Lung microvascular endothelial cell (primary cell): ENCODE measurements around the gene GARIN5B. TPM values are rescaled to one million over a fixed set of nuclear protein-coding genes. Genes with fewer than 3 reads are reported as not detected.

Experiments used
- DNase-seq, 2 donors: peaks; one replicate each; pipeline versions ENCODE4 v3.0.0 to v3.0.0-alpha.2; 2010; ENCODE audit warnings: low read depth in 2 of 2
- total RNA-seq: library from RNA; depleted of rRNA; stranded (reverse); fragments of >200 nt; gene quantifications from 2 replicates; pipeline ENCODE4 v1.2.1, GENCODE V29; 2014

Gene GARIN5B
- total RNA-seq, 1 donor from 2014 or later = not detected

DNA sequence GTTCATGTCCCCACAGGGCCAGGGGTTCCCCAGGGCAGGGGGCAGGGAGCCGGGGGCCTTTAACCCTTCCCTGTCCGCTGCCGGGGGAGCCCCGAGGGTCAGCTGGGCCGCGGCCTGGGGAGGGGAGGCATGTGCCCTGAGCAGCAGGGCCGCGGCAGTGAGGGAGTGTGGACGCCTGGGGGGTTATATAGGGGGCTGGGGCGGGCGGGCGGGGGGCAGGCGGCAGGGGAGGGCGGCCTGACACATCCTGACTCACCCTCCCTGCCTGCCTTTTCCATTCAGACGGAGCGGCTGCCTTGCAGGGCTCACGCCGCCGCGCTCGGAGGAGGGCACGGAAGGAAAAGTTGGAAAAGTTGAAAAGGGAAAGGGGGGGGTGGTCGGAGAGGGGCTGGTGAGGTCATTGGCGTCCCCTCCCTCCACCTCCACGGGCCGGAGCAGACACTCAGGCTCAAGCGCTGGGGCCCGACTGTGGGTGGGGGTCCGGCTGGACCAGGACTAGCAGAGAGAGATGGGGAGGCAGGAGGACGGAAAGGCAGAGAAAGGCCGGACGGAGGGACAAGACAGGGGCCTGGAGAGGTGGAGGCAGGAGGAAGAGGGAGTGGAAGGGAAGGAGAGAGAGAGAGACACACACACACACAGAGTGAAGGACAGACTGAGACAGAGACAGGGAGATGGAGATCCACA lies 7.4 kb upstream of the GARIN5B start, which contains the start of gene IL11:
Gene IL11, minus strand, starts transcription at position 159 of the 684 bp plus-strand sequence. Its CDS starts 153 bp downstream, at position 6.
- DNase-seq = no peak

DNA sequence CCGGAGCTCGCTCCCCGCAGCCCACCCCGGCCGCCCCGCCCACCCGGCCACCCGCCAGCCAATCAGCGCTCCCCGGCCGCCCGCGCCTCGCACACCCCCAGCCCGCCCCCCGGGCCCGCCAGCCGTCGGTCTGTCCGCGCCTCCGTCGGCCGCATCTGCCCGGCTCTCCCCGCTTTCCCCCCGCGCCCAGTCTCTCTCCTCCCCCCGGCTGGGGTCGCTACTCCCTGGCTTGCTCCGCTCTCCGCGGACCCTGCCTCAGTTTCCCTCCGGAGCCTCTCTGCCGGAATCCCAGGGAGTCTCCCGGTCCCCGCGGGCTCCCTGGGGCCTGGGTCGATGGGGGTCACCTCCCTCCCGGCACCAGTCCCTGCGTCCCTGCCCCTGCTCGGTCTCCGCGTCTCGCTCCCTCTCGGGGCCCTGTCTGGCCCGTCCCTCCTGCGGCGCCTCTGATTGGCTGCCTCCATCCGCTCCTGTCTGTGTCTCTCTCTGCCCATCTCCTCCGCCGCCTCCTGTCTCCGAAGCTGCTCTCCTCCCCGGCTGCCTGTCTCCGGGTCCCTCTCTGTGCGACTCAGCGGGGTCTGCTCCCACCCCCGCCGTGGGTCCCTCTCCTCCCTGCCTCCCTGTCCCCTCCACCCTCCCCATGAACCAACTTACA lies 6.7 kb upstream of the GARIN5B start:
- DNase-seq = no peak

GRCh38 chr19:55368701-55369563 lies 5.9 kb upstream of the GARIN5B start:
- DNase-seq = no peak

GRCh38 chr19:55368106-55368505 lies 5.0 kb upstream of the GARIN5B start:
- DNase-seq = no peak

DNA sequence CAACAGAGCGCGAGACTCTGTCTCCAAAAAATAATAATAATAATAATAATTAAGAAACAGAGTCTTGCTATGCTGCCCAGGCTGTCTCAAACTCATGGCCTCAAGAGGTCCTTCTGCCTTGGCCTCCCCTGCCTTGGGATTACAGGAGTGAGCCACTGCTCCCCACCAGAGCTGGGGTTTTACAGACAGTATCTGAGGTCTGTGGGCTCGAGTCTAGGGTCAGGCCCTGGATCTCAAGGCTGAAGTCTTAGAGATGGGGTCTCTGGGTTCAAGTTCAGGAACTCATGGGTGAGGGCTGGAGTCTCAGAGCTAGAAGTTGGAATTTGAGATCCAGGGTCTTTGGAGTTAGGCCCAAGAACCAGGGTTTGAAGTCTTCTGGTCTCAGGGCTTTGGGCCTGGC lies 3.7 kb upstream of the GARIN5B start:
- no peak for DNase-seq

GRCh38 chr19:55365964-55366363 lies 2.9 kb upstream of the GARIN5B start:
- DNase-seq = no peak

GRCh38 chr19:55365245-55365644 lies 2.2 kb upstream of the GARIN5B start:
- DNase-seq = no peak

- no peak for DNase-seq
Measured at GRCh38 chr19:55362174-55362989, 678 bp downstream of the GARIN5B start.

- no peak for DNase-seq
Measured at GRCh38 chr19:55360902-55361301, 2.2 kb downstream of the GARIN5B start.

GRCh38 chr19:55358943-55359908 lies 3.8 kb downstream of the GARIN5B start:
- peak; percentile 36 to 66 for DNase-seq

DNA sequence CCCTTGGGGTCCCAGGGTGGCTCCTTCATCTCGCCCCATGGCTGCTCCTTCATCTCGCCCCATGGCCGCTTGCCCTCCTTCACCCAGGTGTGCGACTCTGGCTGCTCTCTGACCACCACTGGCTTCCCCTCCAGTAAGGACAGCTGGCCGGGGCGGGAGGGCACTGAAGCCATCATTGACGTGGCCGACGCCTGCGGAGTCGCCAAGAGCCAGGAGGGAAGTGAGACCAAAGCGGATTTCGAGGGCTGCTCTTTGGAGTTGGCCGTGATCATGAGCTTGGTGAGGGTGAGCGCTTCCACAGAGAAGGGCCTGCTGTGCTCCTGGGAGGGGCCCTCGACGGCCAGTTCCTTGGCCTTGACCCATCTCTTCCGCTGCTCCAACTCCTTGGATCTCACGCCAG lies 4.6 kb downstream of the GARIN5B start:
- no peak for DNase-seq

DNA sequence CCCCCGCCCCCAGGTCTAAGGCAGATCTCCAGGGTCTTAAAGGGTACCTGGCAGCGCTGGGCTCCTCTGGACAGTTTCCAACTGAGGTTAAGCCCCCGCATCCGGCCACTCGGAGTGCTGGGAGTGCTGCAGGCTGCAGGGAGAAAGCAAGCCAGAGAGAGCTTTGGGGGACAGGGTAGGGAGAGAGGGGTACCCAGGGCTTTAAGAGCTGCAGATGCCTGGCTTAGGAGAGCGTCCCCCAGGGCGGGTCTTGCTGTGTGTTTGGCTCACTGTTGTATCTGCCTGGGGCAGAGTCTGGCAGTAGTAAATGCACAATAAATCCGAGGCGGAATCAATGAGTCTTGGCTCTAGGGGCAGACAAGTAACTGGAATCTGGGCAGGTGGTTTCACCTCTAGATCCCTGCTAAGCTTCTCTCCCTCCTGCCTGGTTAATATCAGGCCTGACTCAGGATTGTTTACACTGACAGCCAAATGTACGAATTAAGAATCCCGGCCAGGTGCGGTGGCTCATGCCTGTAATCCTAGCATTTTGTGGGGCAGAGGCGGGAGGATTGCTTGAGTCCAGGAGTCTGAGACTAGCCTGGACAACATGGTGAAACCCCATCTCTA lies 7.7 kb downstream of the GARIN5B start:
- DNase-seq = peak in 1 of 2 donors; percentile 22

GRCh38 chr19:55354698-55355212 lies 8.3 kb downstream of the GARIN5B start, which contains the start of gene COX6B2:
Gene COX6B2, minus strand, starts transcription at chr19:55354719. Its CDS starts 198 bp downstream, at chr19:55354521.
- no peak for DNase-seq

DNA sequence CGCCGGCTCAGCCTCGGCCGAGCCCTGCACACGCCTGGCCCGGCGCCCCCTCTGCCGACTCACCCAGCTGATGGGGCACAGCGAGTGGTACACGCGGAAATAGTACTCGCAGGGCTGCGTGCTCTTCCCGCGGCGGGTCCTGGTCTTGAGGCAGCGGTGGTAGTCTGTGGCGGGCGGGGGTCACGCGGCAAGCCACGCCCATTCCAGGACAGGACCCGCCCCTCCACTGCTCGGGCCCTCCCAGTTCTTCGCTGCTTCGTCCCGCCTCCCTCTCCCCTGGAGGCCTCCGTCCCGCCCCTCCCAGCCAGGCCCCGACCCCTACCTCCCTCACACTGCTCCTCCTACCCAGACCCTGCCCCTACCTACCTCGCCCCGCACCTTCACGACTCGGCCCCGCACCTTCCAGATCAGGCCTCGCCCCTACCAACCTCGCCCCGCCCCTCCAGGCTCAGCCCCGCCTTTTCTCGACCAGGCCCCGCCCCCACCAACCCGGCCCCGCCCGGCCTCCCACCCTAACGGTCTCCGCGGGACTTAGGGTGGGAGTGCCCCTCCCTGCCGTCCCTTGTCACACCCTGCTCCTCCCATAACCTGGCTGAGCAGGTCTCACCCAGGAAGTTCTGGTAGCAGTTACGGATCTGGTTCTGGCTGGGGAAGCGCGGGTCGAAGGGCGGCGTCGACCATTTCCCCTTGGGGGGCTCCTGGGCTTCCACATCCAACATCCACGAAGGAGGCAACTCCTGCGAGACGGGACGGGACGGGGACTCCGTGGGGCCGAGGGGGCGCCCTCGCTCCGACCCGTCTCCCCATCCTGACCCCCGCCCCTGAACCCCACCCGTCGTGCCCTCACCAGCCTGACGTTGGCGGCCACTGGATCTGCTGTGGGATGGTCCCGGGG lies 9.0 kb downstream of the GARIN5B start:
- DNase-seq = peak; percentile 45 to 56

DNA sequence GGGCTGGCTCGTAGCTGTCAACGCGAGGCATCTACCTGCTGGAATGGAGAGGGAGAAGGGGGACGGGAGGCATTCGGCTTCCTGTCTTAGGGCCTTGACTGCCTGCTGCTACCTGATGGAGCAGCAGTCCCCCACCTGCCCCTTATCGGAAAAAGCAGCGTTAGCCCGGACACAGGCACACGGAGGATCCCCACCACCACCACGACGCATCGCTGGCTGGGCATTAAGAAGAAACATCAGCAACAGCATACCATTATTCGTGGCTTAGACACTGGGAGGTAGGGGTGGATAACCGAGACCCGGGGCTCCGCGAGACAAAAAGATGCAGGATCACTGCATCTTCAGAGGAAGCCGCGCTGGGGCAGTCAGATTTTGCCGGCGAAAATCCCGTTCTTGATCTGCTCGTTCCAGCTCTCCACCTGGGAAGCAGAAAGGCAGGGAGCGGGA lies 9.7 kb downstream of the GARIN5B start:
- no peak for DNase-seq

- DNase-seq = no peak
Measured at GRCh38 chr19:55352549-55353145, 10.4 kb downstream of the GARIN5B start.

DNA sequence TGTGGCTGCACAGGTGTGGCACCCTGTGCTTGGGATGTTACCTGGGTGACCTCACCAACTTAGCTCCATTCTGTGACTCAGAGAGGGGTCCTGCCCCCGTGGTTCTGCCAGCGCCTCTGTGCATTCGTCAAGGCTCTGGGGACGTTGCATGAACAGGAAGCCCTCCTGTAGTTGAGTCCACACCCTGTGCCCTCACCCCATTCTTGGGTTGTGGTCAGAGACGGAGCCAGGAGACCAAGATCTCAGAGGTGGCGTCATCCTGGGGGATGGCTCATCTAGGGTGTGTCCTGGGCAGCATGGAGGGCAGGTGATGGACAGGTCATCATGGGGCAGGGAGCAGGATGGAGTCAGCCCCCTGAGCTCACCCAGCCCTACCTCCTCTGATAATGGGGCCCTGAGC lies 11.0 kb downstream of the GARIN5B start:
- DNase-seq = no peak
